NCI-H1092 treated with DMSO at 0.1 percent for 48 hours (cell line): ENCODE data around the gene AOC3.
"Not testable (repeated sequence)": the region's sequence is repeated elsewhere in the genome, so short reads cannot be mapped to it uniquely, and the experiment has no call there.

Source experiments
- DNase-seq: peaks from one replicate; lab custom pipeline; 2025; lab: John Stamatoyannopoulos, UW

AOC3 gene

DNA sequence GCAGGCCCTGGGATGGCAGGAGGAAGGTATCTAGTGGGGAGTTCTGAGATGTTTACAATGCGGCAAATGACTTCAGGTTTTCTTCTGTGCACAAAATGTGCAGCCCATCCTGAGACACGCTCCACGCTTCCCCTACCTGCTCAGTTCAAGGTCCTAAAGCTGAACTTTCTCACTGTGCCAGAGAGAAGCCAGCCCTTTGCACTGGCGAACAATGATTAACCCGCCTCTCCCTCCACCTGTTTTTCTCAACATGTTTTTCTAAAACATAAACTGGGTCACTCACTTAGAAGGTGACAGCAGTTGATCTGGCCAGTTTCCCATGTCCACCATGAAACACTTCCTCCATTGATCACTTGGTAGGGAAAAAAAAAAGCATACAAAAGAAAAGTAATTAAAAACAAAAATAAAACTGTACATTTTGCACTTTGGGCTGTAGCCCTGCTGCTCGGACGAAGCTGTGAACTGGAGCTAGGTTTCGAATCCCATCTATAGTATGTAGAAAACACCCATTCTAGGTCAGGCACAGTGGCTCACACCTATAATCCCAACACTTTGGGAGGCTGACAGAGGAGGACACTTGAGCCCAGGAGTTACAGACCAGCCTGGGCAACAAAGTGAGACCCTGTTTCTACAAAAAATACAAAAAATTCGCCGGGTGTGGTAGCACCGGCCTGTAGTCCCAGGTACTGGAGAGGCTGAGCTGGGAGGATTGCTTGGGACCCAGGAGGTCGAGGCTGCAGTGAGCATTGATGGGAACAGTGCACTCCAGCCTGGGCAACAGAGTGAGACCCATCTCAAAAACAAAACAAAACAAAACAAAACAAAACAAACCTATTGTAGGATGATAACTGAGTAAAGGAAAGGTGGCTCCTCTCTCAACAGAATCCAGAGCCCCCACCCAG is 43.5 kb downstream of the AOC3 start:
- no peak for DNase-seq

DNA sequence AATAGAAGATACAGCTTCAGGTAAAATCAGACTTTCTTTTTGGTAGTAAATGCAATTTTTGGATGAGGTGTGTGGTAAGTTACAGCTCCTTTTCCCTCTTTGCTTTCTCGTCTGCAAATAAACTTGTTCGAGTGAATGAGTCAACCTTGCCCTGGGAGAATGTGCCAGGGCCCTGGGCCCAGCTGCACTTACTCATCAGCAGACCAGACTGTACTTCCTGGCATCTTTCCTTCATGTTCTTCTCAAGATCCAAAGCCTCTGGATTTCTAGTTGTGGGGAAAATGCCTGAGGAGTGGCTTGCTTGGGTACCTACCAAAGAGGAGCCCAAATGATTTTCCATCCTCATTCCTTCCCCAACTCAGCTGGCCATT is 44.2 kb downstream of the AOC3 start:
- DNase-seq, result no peak

DNA sequence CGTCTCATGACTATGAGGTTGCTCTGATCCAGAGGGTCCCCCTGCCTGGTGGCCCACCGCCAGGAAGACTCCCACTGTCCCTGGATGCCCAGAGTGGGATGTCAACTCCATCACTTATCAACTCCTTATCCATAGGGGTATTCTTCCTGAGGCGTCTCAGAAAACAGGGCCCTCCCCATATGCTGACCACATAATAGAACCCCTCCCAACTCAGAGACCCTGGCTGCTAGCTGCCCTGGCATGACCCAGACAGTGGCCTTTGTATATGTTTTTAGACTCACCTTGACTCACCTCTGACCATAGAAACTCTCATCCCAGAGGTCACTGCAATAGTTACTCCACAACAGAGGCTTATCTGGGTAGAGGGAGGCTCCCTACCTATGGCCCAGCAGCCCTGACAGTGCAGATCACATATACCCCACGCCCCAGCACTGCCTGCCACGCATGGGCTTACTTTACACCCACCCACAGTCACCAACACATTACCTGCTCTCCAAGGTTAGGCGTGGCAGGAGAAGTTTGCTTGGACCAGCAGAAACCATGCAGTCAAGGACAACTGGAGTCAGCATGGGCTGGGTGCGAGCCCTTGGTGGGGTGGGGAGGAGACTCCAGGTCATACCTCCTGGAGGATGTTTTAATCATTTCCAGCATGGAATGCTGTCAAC is 47.3 kb downstream of the AOC3 start:
- no peak for DNase-seq

DNA sequence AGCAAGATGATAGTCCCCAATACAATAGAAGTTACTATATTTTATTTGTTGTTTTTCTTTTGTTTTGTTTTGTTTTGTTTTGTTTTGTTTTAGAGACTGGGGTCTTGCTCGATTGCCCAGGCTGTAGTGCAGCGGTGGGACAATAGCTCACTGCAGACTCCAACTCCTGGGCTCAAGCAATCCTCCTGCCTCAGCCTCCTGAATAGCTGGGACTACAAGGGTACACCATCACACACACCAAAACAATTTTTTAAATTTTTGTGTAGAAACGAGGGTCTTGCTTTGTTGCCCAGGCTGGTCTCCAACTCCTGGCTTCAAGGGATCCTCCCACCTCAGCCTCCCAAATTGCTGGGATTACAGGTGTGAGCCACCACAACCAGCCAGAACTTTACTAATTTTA is 49.0 kb downstream of the AOC3 start:
- not testable (repeated sequence) for DNase-seq

DNA sequence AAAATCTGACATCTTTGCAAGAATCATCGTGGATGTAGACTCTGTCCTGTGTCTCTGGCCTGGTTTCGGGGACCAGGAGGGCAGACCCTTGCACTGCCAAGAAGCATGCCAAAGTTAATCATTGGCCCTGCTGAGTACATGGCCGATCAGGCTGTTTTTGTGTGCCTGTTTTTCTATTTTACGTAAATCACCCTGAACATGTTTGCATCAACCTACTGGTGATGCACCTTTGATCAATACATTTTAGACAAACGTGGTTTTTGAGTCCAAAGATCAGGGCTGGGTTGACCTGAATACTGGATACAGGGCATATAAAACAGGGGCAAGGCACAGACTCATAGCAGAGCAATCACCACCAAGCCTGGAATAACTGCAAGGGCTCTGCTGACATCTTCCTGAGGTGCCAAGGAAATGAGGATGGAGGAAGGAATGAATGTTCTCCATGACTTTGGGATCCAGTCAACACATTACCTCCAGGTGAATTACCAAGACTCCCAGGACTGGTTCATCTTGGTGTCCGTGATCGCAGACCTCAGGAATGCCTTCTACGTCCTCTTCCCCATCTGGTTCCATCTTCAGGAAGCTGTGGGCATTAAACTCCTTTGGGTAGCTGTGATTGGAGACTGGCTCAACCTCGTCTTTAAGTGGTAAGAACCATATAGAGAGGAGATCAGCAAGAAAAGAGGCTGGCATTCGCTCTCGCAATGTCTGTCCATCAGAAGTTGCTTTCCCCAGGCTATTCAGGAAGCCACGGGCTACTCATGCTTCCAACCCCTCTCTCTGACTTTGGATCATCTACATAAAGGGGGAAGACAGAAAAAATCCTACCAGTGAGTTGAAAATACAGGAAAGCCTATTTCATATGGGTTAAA is 49.7 kb downstream of the AOC3 start, which contains the start of gene G6PC1:
TSS of gene G6PC1 (plus strand) at position 340 of the 872 bp plus-strand sequence. CDS start at position 418, 78 bp downstream.
- DNase-seq, result no peak

DNA sequence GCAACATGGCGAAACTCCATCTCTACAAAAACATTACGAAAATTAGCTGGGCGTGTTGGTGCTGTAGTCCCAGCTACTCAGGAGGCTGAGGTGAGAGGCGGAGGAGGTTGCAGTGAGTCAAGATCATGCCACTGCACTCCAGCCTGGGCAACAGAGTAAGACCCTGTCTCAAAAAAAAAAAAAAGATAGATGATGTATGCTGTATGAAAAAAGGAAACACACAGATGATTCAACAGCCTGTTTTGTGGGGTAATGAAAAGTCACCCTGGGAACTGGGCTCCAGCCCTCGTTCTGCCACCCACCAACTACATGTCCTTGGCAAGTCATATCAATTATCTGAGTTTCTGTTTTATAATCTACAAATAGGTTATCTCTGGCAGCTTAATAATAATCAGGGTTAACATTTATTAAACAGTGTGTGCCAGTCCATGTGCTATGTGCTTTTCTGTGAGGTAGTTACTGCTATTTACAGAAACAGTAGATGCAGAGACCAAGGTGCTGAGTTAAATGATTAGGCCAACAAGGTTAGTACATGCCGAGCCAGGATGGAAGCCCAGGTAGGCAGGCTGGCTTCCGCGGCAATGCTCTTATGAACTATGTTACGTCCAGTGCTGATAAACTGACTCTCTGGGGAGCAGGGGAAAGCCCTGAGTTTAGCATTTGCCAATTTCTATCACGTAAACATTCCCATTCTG is 50.7 kb downstream of the AOC3 start:
- no peak for DNase-seq

DNA sequence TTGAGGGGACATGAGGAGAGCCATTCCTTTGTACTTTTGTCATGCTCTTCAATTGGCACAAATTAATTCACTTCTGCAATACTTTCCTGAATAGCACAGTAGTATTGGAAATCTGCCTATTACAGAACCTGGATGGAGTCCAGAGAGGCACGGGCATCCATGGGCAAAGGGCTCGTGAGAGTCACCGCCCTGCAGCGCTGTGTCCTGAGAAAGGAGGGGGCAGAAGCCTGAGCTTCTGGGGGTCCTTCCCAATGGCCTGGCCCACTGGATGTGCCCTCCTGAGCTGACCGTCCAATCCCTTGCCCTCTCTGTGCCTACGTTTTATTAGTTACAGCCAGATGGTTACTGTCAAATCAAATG is 53.1 kb downstream of the AOC3 start:
- no peak for DNase-seq

DNA sequence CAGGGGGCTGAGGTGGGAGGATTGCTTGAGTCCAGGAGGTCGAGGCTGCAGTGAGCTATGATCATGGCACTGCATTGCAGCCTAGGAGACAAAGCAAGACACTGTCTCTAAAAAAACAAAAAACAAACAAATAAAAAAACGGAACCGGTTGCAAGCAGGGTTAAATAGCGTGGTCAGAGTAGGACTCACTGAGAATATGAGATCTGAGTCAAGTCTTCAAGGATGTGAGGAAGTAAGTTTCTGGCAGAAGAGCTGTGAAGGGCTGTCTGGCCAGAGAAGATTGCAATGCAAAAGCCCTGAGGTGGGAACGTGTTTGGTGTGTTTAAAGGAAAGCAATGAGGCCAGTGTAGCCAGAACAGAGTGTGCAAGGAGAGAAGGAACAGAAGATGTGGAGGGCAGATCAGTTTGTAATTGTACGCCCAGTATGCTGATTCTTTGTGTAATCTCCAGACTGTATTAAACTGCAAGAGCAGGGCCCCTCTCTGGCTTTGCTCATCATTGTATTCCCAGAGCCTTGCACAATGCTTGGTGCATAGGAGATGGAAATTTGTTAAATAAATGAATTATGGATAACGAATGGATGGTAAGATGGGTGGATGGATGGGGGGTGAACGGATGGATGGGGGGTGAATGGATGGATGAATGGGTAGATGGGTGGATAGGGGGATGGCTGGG is 55.9 kb downstream of the AOC3 start:
- DNase-seq, result no peak
